PC-9 (cell line): ENCODE data around the gene RIPOR1.

Experiments used
- CTCF ChIP-seq: fragments of 200-600 bp; sonication (generic); conservative IDR thresholded peaks from 2 replicates; pipeline ENCODE4 v1.6.1; 2017; ENCODE audit warnings: mixed run types, antibody characterized with exemption, mild to moderate bottlenecking, moderate library complexity
- EZH2 ChIP-seq: fragments of 200-600 bp; sonication (generic); IDR thresholded peaks from 2 replicates; pipeline ENCODE4 v1.8.0; 2017; ENCODE audit warnings: antibody characterized with exemption, low read depth

- no peak for TF ChIP-seq EZH2
- no peak for TF ChIP-seq CTCF
Measured at GRCh38 chr16:67549240-67549639, 20.6 kb downstream of the RIPOR1 start.
